Stimulated activated naive CD8-positive, alpha-beta T cell treated with anti-CD3 and anti-CD28 coated beads, Interleukin-15, Interleukin-2, amounts not matched to agents 100 ng/mL and 50 ng/mL, for 24 hours (primary cell): ENCODE measurements around the gene STK11IP.

Experiments used
- H3K27ac Mint-ChIP-seq: one replicate; pipeline ENCODE4 v1.8.0; 2021; ENCODE audit warnings: mild to moderate bottlenecking, mixed read lengths
- H3K27me3 Mint-ChIP-seq: one replicate; pipeline ENCODE4 v1.8.0; 2021; ENCODE audit warnings: mixed read lengths
- H3K36me3 Mint-ChIP-seq: one replicate; pipeline ENCODE4 v1.8.0; 2021; ENCODE audit warnings: low read depth, mixed read lengths
- H3K4me1 Mint-ChIP-seq: one replicate; pipeline ENCODE4 v1.8.0; 2021; ENCODE audit warnings: low read depth, mixed read lengths
- H3K4me3 Mint-ChIP-seq: one replicate; pipeline ENCODE4 v1.8.0; 2021; ENCODE audit warnings: mild to moderate bottlenecking, mixed read lengths
- H3K9me3 Mint-ChIP-seq: one replicate; pipeline ENCODE4 v1.8.0; 2021; ENCODE audit warnings: mixed read lengths

STK11IP gene

DNA sequence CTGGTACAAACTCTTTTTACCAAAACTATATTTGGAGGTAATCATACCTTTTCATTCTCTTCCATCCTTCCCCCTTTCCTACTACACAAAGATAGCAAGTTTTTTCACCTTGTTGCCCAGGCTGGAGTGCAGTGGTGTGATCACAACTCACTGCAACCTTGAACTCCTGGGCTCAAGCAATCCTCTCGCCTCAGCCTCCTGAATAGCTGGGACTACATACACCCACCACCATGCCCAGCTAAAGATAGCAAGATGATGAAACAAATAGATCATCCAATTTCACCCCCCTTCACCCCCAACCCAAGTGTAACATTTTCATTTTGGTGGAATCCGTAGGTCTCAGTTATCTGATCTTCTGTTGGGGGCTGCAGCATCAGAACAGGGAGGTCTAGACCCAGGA lies 4.5 kb upstream of the STK11IP start:
- H3K9me3 Mint-ChIP-seq = no peaks in the 10 kb centered on the region
- no peaks in the 10 kb centered on the region for H3K36me3 Mint-ChIP-seq
- peaks cover 10% of the 10 kb centered on the region for H3K4me1 Mint-ChIP-seq
- H3K27me3 Mint-ChIP-seq = peaks cover 4% of the 10 kb centered on the region
- no peak overlapping the region for H3K27ac Mint-ChIP-seq
- no peak overlapping the region for H3K4me3 Mint-ChIP-seq

DNA sequence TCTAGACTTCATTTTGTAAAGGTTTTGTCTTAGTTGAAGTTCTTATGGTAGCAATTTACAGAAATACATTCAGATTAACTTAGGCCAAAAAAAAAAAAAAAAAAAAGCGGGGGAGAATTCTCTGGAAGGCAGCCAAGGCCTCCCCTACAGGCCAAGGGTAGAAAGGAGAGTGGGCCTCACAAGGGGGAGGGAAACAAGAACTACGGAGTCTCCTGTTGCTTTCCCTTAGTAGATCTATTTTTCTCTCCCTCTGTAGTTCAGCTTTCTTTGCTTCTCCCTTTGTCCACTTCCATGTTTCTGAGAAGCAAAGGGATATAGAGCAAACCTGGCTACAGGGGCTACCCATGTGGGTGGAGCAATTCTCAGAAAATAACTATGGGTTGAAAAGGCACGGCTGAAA lies 2.4 kb upstream of the STK11IP start:
- peaks cover 4% of the 10 kb centered on the region for H3K36me3 Mint-ChIP-seq
- H3K4me1 Mint-ChIP-seq = peaks cover 19% of the 10 kb centered on the region
- H3K4me3 Mint-ChIP-seq = no peak overlapping the region
- H3K27me3 Mint-ChIP-seq = peaks cover 4% of the 10 kb centered on the region
- H3K27ac Mint-ChIP-seq = no peak overlapping the region
- no peaks in the 10 kb centered on the region for H3K9me3 Mint-ChIP-seq

DNA sequence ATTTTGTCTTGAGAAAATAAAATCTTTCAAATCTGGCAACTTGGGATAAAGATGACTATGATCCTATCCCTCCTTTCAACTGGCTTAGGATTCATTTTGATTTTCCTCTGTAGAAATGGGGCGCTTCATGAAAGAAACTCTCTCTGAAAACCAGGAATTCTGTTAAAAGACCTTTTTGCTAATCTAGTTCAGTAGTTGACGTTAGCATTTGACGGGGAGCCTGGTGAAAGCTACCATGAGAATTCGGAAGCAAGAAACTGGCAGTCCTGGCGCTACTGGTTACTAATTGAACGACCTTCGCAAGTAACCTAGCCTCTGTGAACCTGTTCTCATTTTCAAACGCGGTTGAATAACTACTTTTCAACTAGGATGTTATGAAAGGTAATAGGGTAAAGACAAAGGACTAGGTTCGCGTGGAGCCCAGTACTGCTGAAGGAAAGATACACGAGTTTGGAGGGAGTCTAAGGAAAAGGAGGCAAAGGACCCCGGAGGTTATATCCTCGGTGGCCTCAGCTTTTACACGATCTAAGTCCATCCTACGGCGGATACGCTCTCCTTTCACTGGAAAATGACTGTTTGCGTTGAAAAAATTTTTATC lies 604 bp upstream of the STK11IP start:
- H3K4me1 Mint-ChIP-seq = peaks cover 19% of the 10 kb centered on the region
- no peaks in the 10 kb centered on the region for H3K9me3 Mint-ChIP-seq
- H3K4me3 Mint-ChIP-seq = peak overlapping the region; percentile 93
- H3K36me3 Mint-ChIP-seq = peaks cover 13% of the 10 kb centered on the region
- H3K27me3 Mint-ChIP-seq = peaks cover 4% of the 10 kb centered on the region
- peak overlapping the region; percentile 94 for H3K27ac Mint-ChIP-seq

DNA sequence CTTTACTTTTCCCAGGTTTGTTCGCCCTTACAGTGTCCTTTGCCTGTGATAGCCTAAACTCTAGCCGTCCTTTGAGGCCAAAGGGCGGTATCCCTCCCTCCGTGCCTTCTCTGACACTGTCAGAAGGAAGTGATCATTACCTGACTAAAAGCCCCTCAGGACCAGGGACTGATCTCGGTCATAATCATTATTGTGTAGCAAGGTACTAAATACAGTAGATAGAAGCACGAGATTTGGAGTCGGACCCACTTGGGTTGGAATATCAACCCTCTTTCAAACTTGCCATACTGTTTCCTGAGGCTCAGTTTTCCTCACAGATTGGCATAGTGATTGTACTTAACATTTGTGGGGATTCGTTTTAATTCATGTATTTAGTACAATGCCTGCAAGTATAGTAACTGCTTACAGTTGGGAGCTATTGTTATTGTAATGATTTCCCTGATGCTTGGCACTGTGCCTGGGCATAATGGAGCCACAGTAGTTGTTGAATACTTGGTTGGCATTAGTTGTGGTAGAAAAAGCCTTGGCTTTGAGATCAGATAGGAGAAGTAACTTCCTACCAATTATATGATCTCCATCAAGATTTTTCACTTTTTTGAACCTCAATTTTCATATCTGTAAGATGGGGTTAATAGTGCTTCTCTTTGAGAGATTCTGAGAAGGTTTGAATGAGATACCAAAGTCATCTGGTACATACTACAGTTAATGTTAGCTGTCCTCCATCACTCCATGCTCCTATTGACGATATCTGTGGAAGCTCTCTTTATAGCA lies 836 bp downstream of the STK11IP start:
- H3K27ac Mint-ChIP-seq = peak overlapping the region; percentile 94
- peak overlapping the region; percentile 93 for H3K4me3 Mint-ChIP-seq
- peaks cover 15% of the 10 kb centered on the region for H3K36me3 Mint-ChIP-seq
- H3K4me1 Mint-ChIP-seq = peaks cover 19% of the 10 kb centered on the region
- H3K9me3 Mint-ChIP-seq = no peaks in the 10 kb centered on the region
- H3K27me3 Mint-ChIP-seq = peaks cover 4% of the 10 kb centered on the region

DNA sequence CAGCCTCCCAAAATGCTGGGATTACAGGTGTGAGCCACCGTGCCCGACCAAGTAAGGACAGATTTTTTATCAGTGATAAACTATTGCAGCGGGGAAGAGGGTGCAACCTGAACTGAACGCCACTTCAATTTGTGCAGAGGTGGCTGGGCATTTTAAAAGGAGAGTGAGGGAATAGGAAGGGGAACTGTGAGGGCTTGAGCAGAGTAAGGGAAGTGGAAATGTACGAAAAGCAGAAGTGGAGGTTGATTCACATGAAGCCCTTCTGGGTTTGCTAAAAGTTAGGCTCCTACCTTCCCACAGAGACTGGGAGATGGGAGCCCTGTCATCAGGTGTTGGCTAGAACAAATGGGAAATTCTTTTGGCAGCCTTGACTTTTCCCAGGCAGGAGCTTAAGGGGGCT lies 6.1 kb downstream of the STK11IP start:
- H3K27me3 Mint-ChIP-seq = no peaks in the 10 kb centered on the region
- H3K27ac Mint-ChIP-seq = no peak overlapping the region
- H3K36me3 Mint-ChIP-seq = peaks cover 34% of the 10 kb centered on the region
- no peak overlapping the region for H3K4me3 Mint-ChIP-seq
- H3K9me3 Mint-ChIP-seq = no peaks in the 10 kb centered on the region
- H3K4me1 Mint-ChIP-seq = peaks cover 3% of the 10 kb centered on the region

DNA sequence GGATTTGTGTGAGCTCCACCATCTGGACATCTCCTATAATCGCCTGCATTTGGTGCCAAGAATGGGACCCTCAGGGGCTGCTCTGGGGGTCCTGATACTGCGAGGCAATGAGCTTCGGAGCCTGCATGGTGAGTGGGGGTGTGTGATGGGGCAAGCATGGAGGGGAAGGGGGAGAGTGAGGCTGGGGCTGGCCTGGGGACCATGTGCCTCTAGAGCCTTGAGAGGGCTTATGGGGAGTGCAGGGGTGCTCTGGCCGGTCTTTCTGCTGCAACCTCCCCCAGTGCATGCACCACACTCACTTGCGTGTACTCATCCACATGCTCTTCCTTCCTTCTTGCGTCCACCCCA lies 7.9 kb downstream of the STK11IP start:
- H3K4me1 Mint-ChIP-seq = no peaks in the 10 kb centered on the region
- H3K9me3 Mint-ChIP-seq = no peaks in the 10 kb centered on the region
- no peak overlapping the region for H3K4me3 Mint-ChIP-seq
- H3K36me3 Mint-ChIP-seq = peaks cover 36% of the 10 kb centered on the region
- H3K27me3 Mint-ChIP-seq = no peaks in the 10 kb centered on the region
- H3K27ac Mint-ChIP-seq = no peak overlapping the region

DNA sequence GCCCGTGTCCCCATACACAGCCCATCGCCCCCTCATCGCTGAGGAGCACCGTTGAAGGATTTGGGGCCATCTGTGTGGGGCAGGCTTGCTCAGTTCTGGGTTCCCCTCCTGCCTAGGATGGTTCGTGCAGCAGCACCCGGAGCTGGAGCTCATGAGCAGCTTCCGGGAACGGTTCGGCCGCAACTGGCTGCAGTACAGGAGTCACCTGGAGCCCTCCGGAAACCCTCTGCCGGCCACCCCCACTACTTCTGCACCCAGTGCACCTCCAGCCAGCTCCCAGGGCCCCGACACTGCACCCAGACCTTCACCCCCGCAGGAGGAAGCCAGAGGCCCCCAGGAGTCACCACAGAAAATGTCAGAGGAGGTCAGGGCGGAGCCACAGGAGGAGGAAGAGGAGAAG lies 10.3 kb downstream of the STK11IP start:
- Mint-ChIP-seq H3K36me3 (peaks cover 36% of the 10 kb centered on the region), H3K4me1 (peaks cover 14% of the 10 kb centered on the region), H3K9me3 (no peaks in the 10 kb centered on the region), H3K27ac (no peak overlapping the region), H3K27me3 (no peaks in the 10 kb centered on the region), H3K4me3 (no peak overlapping the region)

DNA sequence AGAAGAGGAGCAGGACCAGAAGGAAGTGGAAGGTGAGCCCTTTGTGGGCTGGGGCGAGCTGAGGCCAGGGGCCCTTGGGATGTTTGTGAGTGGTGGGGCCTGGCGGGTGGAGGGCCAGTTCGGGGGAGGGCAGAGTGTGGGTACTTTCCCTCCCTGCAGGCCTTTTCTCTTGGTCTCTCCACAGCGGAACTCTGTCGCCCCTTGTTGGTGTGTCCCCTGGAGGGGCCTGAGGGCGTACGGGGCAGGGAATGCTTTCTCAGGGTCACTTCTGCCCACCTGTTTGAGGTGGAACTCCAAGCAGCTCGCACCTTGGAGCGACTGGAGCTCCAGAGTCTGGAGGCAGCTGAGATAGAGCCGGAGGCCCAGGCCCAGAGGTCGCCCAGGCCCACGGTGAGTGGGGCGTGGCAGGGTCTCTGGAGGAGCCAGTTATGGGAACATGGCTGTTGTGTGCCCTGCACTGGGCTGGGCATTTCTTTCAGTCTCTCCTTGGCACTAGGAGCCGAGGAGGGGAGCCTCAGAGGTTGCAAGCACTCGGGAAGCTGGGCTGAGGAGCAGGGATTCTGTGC lies 10.8 kb downstream of the STK11IP start:
- peaks cover 36% of the 10 kb centered on the region for H3K36me3 Mint-ChIP-seq
- H3K4me3 Mint-ChIP-seq = no peak overlapping the region
- H3K9me3 Mint-ChIP-seq = no peaks in the 10 kb centered on the region
- peaks cover 15% of the 10 kb centered on the region for H3K4me1 Mint-ChIP-seq
- no peaks in the 10 kb centered on the region for H3K27me3 Mint-ChIP-seq
- H3K27ac Mint-ChIP-seq = no peak overlapping the region

DNA sequence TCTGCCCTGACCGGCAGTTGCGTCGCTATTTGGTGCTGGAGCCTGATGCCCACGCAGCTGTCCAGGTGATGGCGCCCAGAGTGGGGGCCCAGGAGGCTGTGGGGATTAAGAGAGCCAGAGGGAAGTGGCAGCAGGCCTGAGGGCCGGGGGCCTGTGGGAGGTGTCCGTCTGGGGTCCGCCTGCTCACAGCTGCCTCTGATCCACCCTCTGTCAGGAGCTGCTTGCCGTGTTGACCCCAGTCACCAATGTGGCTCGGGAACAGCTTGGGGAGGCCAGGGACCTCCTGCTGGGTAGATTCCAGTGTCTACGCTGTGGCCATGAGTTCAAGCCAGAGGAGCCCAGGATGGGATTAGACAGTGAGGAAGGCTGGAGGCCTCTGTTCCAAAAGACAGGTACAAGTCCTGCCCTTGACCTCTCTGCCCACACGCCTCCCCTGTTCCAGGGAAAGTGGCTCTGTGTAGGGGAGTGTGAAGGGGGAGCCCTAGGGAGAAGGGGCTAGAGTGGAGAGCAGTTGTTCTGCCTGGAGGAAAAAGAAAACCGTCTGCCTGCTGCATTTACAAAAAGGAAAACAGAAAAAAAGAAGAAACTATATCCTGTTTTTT lies 11.6 kb downstream of the STK11IP start:
- no peaks in the 10 kb centered on the region for H3K27me3 Mint-ChIP-seq
- peaks cover 15% of the 10 kb centered on the region for H3K4me1 Mint-ChIP-seq
- no peak overlapping the region for H3K4me3 Mint-ChIP-seq
- H3K27ac Mint-ChIP-seq = no peak overlapping the region
- peaks cover 29% of the 10 kb centered on the region for H3K36me3 Mint-ChIP-seq
- H3K9me3 Mint-ChIP-seq = no peaks in the 10 kb centered on the region

DNA sequence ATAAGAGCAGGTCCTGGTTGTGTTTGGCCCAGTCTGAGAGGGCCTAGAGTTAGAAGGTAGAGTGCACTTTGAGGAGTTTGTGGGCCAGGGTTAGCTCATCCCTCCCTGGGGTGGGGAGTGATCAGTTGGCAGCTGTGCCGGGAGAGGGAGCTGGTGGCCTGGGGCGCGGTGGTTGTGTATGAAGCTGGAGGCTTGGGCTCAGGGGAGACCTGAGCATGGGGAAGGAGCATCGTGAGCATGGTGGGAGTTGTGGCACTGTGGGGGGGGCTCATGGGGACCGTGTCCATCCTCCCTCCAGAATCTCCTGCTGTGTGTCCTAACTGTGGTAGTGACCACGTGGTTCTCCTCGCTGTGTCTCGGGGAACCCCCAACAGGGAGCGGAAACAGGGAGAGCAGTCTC lies 13.6 kb downstream of the STK11IP start:
- Mint-ChIP-seq H3K27ac (no peak overlapping the region), H3K9me3 (no peaks in the 10 kb centered on the region), H3K4me1 (peaks cover 15% of the 10 kb centered on the region), H3K36me3 (peaks cover 30% of the 10 kb centered on the region), H3K4me3 (no peak overlapping the region), H3K27me3 (no peaks in the 10 kb centered on the region)

DNA sequence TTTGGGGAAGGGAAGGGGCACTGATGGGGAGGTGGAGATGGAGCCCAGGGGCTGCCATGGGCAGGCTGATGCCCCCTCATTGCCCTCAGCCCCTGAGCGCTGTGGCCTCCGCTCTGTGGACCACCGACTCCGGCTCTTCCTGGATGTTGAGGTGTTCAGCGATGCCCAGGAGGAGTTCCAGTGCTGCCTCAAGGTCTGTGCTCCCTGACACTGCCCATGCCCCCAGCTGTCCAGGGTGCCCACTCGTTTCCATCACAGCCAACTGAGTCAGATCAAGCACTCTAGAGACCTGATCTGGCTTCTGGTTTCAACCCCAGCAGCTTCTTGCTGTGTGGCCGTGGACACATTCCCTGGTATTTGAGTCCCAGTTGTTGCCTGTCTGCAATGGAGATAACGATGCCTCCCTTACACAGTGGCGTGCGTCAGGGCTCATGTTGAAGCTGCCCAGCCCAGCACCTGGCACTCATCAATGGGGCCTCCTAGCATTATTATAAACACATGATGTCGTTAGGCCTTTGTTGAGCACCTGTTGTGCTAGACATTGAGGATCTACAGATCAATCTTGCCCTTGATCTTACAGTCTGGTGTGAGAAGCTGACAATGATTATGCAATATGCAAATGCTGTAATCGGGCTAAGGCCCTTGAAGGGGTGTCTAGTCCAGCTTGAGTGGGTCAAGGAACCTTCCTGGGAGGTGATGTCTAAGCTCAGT lies 14.4 kb downstream of the STK11IP start:
- Mint-ChIP-seq H3K36me3 (peaks cover 26% of the 10 kb centered on the region), H3K4me3 (no peak overlapping the region), H3K4me1 (peaks cover 15% of the 10 kb centered on the region), H3K9me3 (no peaks in the 10 kb centered on the region), H3K27me3 (no peaks in the 10 kb centered on the region), H3K27ac (no peak overlapping the region)

DNA sequence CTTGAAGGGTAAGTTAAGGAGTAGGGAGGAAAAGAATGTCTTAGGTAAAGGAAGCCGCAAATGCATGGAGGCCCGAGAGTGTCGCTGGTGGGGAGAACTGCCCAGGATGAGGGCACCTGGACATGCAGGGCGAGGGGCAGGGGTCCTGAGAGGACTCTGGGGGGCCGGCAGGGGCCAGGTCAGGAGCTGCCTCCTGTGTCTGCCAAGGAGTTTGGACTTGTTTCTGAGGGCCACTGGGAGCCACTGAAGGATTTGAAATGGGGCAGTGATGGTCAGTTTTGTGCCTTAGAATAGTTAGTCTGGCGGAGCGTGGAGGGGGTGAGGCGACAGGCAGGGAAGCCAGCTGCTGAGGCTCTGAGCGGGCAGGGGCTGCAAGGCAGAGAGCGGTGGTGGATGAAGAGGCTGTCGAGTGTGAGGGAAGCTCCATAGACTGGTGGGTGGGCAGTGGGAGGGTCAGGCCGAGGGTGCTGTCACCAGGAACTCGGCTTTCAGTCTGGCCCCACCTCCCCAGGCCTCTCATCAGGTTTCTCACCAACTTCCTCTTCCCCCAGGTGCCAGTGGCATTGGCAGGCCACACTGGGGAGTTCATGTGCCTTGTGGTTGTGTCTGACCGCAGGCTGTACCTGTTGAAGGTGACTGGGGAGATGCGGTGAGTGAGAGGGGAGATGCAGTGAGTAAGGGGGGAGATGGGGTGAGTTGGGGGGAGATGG lies 15.1 kb downstream of the STK11IP start:
- Mint-ChIP-seq H3K4me1 (peaks cover 15% of the 10 kb centered on the region), H3K4me3 (no peak overlapping the region), H3K27ac (no peak overlapping the region), H3K27me3 (no peaks in the 10 kb centered on the region), H3K9me3 (no peaks in the 10 kb centered on the region), H3K36me3 (peaks cover 24% of the 10 kb centered on the region)

DNA sequence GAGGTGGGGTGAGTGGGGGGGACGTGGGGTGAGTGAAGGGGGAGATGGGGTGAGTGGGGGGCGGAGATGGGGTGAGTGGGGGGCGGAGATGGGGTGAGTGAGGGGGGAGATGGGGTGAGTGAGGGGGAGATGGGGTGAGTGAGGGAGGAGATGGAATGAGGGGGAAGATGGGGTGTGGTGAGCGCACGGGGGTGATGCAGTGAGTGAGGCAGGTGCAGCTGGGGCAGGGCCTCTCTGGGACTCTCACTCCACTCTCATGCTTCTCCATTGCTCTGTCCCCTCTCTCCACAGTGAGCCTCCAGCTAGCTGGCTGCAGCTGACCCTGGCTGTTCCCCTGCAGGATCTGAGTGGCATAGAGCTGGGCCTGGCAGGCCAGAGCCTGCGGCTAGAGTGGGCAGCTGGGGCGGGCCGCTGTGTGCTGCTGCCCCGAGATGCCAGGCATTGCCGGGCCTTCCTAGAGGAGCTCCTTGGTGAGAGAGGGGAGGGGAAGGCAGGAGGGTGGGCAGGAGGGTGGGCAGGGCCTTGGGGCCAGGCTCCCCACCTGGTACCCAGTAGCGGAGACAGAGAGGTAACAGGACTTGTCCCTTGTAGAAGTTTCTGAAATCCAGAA lies 15.9 kb downstream of the STK11IP start:
- peaks cover 24% of the 10 kb centered on the region for H3K36me3 Mint-ChIP-seq
- no peak overlapping the region for H3K4me3 Mint-ChIP-seq
- H3K27ac Mint-ChIP-seq = no peak overlapping the region
- no peaks in the 10 kb centered on the region for H3K9me3 Mint-ChIP-seq
- H3K27me3 Mint-ChIP-seq = no peaks in the 10 kb centered on the region
- peaks cover 15% of the 10 kb centered on the region for H3K4me1 Mint-ChIP-seq
